Suprapubic skin (tissue), 4 donors: ENCODE data around the gene INPP1. TPM values are rescaled to one million over a fixed set of nuclear protein-coding genes. Genes with fewer than 3 reads are reported as not detected.

Experiments
- DNase-seq, 2 donors: peaks; one replicate each; pipeline ENCODE4 v3.0.0-alpha.2; 2019; ENCODE audit warnings: low spot score in 2 of 2
- H3K27ac ChIP-seq: fragments of 200-600 bp; sonication (generic); one replicate; pipeline ENCODE4 v1.5.1; 2019
- H3K27me3 ChIP-seq: fragments of 200-600 bp; sonication (generic); one replicate; pipeline ENCODE4 v1.5.1; 2019
- H3K36me3 ChIP-seq: fragments of 200-600 bp; sonication (generic); one replicate; pipeline ENCODE4 v1.5.1; 2019
- H3K4me1 ChIP-seq: fragments of 200-600 bp; sonication (generic); one replicate; pipeline ENCODE4 v1.5.1; 2019
- H3K4me3 ChIP-seq: fragments of 200-600 bp; sonication (generic); one replicate; pipeline ENCODE4 v1.5.1; 2019; ENCODE audit warnings: mild to moderate bottlenecking
- H3K9me3 ChIP-seq: fragments of 200-600 bp; sonication (generic); one replicate; pipeline ENCODE4 v1.5.1; 2019
- EP300 ChIP-seq: sonication (generic); formaldehyde crosslinking; IDR thresholded peaks from one replicate; pipeline ENCODE4 v1.6.1; 2017; ENCODE audit warnings: antibody characterized with exemption
- POLR2A ChIP-seq, 2 donors: fragments of 450-650 bp; IDR thresholded peaks; one replicate each; pipeline ENCODE4 v1.6.1; 2017; ENCODE audit warnings: antibody characterized with exemption in 2 of 2, mild to moderate bottlenecking in 2 of 2, moderate library complexity in 2 of 2
- POLR2AphosphoS5 ChIP-seq, 3 donors: sonication (generic); formaldehyde crosslinking; IDR thresholded peaks; one replicate each; pipeline ENCODE4 v1.6.1; 2017; ENCODE audit warnings: antibody characterized with exemption in 3 of 3
- WGBS: methylation state at CpG from one replicate; pipeline ENCODE4 v1.1.5; 2018; 5-methylcytosine and 5-hydroxymethylcytosine counted together
- total RNA-seq, 4 donors: library from RNA; depleted of rRNA; stranded (reverse); fragments of >200 nt; gene quantifications; one replicate each; pipeline ENCODE4 v1.1.0, GENCODE V29; 2016
- TF ChIP-seq, protein P1 (sequence below), 2 donors: fragments of 200-600 bp in 1 of 2; fragments of 450-650 bp in 1 of 2; sonication (generic) in 1 of 2; IDR thresholded peaks; one replicate each; pipeline ENCODE4 v1.5.1; 2016 to 2019; ENCODE audit warnings: antibody characterized with exemption in 2 of 2, mild to moderate bottlenecking in 1 of 2, moderate library complexity in 1 of 2

Gene INPP1
- total RNA-seq, 4 donors from 2014 or later = 14.0 to 26.5 (median 17.5) TPM

DNA sequence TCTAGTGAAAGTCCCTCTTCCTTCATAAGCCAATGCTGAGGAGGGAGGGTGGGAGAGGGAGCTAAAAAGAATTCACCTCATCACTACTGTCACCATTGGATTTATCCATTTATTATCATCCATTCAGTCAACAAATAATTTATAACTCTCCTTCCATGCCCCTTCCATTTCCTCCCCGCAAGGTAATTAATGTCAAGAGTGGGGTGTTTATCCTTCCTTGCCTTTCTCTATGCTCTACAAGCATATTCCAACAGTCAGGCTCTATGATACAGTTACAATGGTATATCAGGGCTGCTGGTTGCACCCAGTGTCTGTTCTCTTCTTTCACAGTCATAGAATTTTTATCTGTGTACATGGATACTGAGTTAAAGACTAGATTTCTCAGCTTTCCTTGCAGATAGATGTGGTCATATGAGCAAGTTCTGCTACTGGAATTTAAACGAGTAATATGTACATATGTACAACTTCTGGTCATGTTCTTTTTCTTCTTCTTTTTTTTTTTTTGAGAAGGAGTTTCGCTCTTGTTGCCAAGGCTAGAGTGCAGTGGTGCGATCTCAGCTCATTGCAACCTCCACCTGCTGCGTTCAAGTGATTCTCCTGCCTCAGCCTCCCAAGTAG is 59.7 kb downstream of the INPP1 start:
- H3K9me3 ChIP-seq = no peaks in the 10 kb centered on the region
- WGBS = 70% methylated on average over 5 of the region's 5 CpGs

DNA sequence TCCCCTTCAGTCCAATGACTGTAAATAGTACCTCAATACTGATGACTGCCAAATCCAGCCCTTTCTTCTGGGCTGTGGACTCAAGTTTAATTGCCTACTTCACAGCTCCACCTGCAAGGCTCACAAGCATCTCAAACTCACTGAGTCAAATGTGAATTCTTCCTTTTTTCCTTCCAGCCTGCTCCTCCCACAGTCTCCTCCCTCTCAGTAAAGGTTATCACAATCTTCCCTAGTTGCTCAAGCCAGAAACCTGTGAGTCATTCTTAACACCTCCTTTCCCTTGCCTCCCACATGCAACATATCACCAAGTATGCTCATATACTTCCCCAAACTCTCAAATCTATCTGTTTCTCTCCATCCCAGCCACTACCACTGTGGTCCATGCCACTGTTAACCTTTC is 61.1 kb downstream of the INPP1 start:
- no peaks in the 10 kb centered on the region for H3K9me3 ChIP-seq
- no peaks in the 10 kb centered on the region for H3K27me3 ChIP-seq
- H3K27ac ChIP-seq = peak overlapping the region; percentile 15
- DNase-seq = no peak
- peaks cover 13% of the 10 kb centered on the region for H3K4me1 ChIP-seq
- TF ChIP-seq EP300 (no peak), POLR2AphosphoS5 (IDR thresholded peaks at IDR 0.05) (no peak), POLR2A (IDR thresholded peaks at IDR 0.05) (no peak)
- TF ChIP-seq, protein P1, sequence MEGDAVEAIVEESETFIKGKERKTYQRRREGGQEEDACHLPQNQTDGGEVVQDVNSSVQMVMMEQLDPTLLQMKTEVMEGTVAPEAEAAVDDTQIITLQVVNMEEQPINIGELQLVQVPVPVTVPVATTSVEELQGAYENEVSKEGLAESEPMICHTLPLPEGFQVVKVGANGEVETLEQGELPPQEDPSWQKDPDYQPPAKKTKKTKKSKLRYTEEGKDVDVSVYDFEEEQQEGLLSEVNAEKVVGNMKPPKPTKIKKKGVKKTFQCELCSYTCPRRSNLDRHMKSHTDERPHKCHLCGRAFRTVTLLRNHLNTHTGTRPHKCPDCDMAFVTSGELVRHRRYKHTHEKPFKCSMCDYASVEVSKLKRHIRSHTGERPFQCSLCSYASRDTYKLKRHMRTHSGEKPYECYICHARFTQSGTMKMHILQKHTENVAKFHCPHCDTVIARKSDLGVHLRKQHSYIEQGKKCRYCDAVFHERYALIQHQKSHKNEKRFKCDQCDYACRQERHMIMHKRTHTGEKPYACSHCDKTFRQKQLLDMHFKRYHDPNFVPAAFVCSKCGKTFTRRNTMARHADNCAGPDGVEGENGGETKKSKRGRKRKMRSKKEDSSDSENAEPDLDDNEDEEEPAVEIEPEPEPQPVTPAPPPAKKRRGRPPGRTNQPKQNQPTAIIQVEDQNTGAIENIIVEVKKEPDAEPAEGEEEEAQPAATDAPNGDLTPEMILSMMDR (IDR thresholded peaks at IDR 0.05) = no peak
- H3K4me3 ChIP-seq = no peak overlapping the region
- H3K36me3 ChIP-seq = no peaks in the 10 kb centered on the region

More for the DNA sequence above, 59.7 kb downstream of the INPP1 start:
- Histone ChIP-seq H3K4me3 (no peak overlapping the region), H3K27me3 (no peaks in the 10 kb centered on the region), H3K4me1 (peaks cover 7% of the 10 kb centered on the region), H3K27ac (no peak overlapping the region), H3K36me3 (no peaks in the 10 kb centered on the region)
- no peak for TF ChIP-seq POLR2A (IDR thresholded peaks at IDR 0.05)
- no peak for TF ChIP-seq POLR2AphosphoS5 (IDR thresholded peaks at IDR 0.05)
- TF ChIP-seq EP300 = no peak
- TF ChIP-seq, protein P1 (IDR thresholded peaks at IDR 0.05) = no peak
- no peak for DNase-seq

DNA sequence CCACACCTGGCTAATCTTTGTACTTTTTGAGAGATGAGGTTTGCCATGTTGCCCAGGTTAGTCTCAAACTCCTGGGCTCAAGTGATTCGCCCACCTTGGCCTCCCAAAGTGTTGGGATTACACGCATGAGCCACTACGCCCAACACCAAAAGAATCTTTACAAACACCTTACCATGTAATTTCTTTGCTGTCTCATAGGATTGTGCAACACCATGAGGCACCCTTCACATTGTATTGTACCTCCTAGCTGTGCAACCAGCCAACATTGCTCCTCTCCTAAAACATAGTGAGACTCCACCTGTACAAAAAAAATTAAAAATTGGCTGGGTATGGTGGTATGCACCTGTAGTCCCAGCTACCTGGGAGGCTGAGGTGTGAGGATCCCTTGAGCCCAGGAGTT is 61.7 kb downstream of the INPP1 start:
- WGBS = 78% methylated on average over 3 of the region's 3 CpGs
- Histone ChIP-seq H3K27ac (peak overlapping the region; percentile 15), H3K27me3 (no peaks in the 10 kb centered on the region), H3K4me1 (peaks cover 19% of the 10 kb centered on the region), H3K9me3 (no peaks in the 10 kb centered on the region), H3K36me3 (no peaks in the 10 kb centered on the region), H3K4me3 (no peak overlapping the region)
- TF ChIP-seq POLR2AphosphoS5 (IDR thresholded peaks at IDR 0.05) = no peak
- TF ChIP-seq POLR2A (IDR thresholded peaks at IDR 0.05) = no peak
- TF ChIP-seq, protein P1 (IDR thresholded peaks at IDR 0.05) = no peak
- no peak for TF ChIP-seq EP300
- DNase-seq = no peak

DNA sequence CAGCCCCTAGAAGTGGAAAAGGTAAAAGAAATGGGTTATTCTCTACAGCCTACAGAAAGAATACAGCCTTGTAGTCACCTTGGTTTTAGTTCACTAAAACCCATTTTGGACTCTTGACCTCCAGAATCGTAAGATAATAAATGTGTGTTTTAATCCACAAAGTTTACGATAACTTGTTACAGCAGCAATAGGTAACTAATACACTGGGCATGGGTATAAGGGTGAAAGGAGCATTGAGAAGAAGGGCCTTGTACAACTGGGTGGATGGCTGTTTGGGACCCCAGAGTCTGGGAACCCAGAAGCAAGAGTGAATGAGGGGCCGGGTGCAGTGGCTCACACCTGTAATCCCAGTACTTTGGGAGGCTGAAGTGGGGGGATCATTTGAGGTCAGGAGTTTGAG is 62.6 kb downstream of the INPP1 start:
- H3K4me1 ChIP-seq = peaks cover 27% of the 10 kb centered on the region
- WGBS = 75% methylated on average over 3 of the region's 3 CpGs
- no peak for TF ChIP-seq POLR2A (IDR thresholded peaks at IDR 0.05)
- TF ChIP-seq POLR2AphosphoS5 (IDR thresholded peaks at IDR 0.05) = no peak
- TF ChIP-seq, protein P1 (IDR thresholded peaks at IDR 0.05) = no peak
- no peak for TF ChIP-seq EP300
- H3K36me3 ChIP-seq = no peaks in the 10 kb centered on the region
- DNase-seq = no peak
- no peak overlapping the region for H3K27ac ChIP-seq
- no peaks in the 10 kb centered on the region for H3K27me3 ChIP-seq
- H3K4me3 ChIP-seq = no peak overlapping the region
- H3K9me3 ChIP-seq = no peaks in the 10 kb centered on the region

DNA sequence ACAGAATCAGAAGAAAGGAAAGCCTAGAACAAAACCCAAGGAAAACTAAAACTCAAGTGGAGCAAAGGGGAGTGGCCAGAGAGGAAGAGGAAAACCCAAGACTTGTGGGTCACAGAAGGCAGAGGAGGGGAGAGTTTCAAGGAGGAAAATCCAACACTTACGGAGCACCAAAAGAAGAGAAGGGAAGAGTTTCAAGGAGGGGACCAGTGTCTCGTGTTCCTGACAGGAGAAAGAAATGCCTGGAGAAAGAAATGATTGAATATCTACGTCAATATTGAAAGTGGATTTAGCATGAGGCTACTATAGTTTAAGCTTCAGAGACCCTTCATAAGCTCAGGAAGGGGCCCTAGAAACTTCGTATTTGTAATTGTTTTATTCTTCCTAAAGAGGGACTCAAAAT is 63.4 kb downstream of the INPP1 start:
- Histone ChIP-seq H3K4me1 (peaks cover 35% of the 10 kb centered on the region), H3K36me3 (no peaks in the 10 kb centered on the region), H3K9me3 (no peaks in the 10 kb centered on the region), H3K27me3 (no peaks in the 10 kb centered on the region), H3K27ac (no peak overlapping the region), H3K4me3 (no peak overlapping the region)
- TF ChIP-seq POLR2A (IDR thresholded peaks at IDR 0.05) = no peak
- TF ChIP-seq, protein P1 (IDR thresholded peaks at IDR 0.05) = no peak
- DNase-seq = no peak
- 83% methylated on average over 4 of the region's 4 CpGs for WGBS
